Osteoblast (primary cell): ENCODE results near the gene ETV3. TPM values are rescaled to one million over a fixed set of nuclear protein-coding genes. Genes with fewer than 3 reads are reported as not detected.

ENCODE experiments used
- DNase-seq: peaks from one replicate; pipeline ENCODE4 v3.0.0; 2011; ENCODE audit warnings: low spot score, mixed read lengths; ENCODE audit not compliant: insufficient read length; ENCODE audit errors: missing footprints
- H2AFZ ChIP-seq: 2 replicates; pipeline ENCODE4 v1.6.0; 2011; ENCODE audit warnings: mild to moderate bottlenecking, low read length
- H3K27ac ChIP-seq: 2 replicates; pipeline ENCODE4 v1.5.1; 2011; ENCODE audit warnings: mild to moderate bottlenecking, low read depth, low read length, moderate library complexity
- H3K27me3 ChIP-seq: 2 replicates; pipeline ENCODE4 v1.6.0; 2012; ENCODE audit warnings: mild to moderate bottlenecking, control low read depth, inconsistent platforms, low read length, moderate library complexity; ENCODE audit not compliant: insufficient read depth
- H3K36me3 ChIP-seq: 2 replicates; pipeline ENCODE4 v1.5.1; 2011; ENCODE audit warnings: mild to moderate bottlenecking, low read length, control low read depth, moderate library complexity; ENCODE audit not compliant: insufficient read depth
- H3K4me1 ChIP-seq: 2 replicates; pipeline ENCODE4 v1.5.1; 2011; ENCODE audit warnings: mild to moderate bottlenecking, low read length, control low read depth, moderate library complexity; ENCODE audit not compliant: insufficient read depth
- H3K4me2 ChIP-seq: 2 replicates; pipeline ENCODE4 v1.6.0; 2011; ENCODE audit warnings: mild to moderate bottlenecking, low read length; ENCODE audit not compliant: insufficient read depth
- H3K4me3 ChIP-seq: fragments of 200-600 bp; sonication (generic); 3 replicates; pipeline ENCODE4 v1.5.1; 2012; ENCODE audit warnings: mild to moderate bottlenecking, low read length, inconsistent platforms; ENCODE audit not compliant: insufficient read depth
- H3K79me2 ChIP-seq: 2 replicates; pipeline ENCODE4 v1.6.0; 2012; ENCODE audit warnings: mild to moderate bottlenecking, low read length, control low read depth, inconsistent platforms; ENCODE audit not compliant: insufficient read depth
- H3K9me3 ChIP-seq: 2 replicates; pipeline ENCODE4 v1.5.1; 2011; ENCODE audit warnings: low read depth, low read length, control low read depth
- H4K20me1 ChIP-seq: 2 replicates; pipeline ENCODE4 v1.6.0; 2012; ENCODE audit warnings: mild to moderate bottlenecking, low read length, control low read depth; ENCODE audit not compliant: insufficient read depth
- CTCF ChIP-seq: IDR thresholded peaks from 2 replicates; pipeline ENCODE4 v1.5.1; 2011; ENCODE audit warnings: mild to moderate bottlenecking, low read depth, low read length, moderate library complexity; ENCODE audit errors: extremely low read depth
- total RNA-seq: library from RNA; depleted of rRNA; stranded (reverse); fragments of >200 nt; gene quantifications from 2 replicates; pipeline ENCODE4 v1.2.3, GENCODE V29; 2012

Gene ETV3
- total RNA-seq, 1 donor = 14.8 TPM

- Histone ChIP-seq H3K4me1 (no peaks in the 10 kb centered on the region), H2AFZ (no peak overlapping the region), H3K36me3 (no peaks in the 10 kb centered on the region), H3K79me2 (no peaks in the 10 kb centered on the region), H3K9me3 (no peaks in the 10 kb centered on the region), H3K27ac (no peak overlapping the region), H3K4me2 (no peak overlapping the region), H3K4me3 (no peak overlapping the region), H3K27me3 (no peaks in the 10 kb centered on the region), H4K20me1 (no peaks in the 10 kb centered on the region)
- TF ChIP-seq CTCF = no peak
- DNase-seq = no peak
Measured at GRCh38 chr1:157098519-157098918, 39.7 kb downstream of the ETV3 start.

- Histone ChIP-seq H3K79me2 (no peaks in the 10 kb centered on the region), H3K27me3 (no peaks in the 10 kb centered on the region), H2AFZ (no peak overlapping the region), H3K27ac (no peak overlapping the region), H3K36me3 (no peaks in the 10 kb centered on the region), H3K4me2 (no peak overlapping the region), H3K9me3 (no peaks in the 10 kb centered on the region), H4K20me1 (no peaks in the 10 kb centered on the region), H3K4me1 (no peaks in the 10 kb centered on the region), H3K4me3 (no peak overlapping the region)
- DNase-seq = no peak
- TF ChIP-seq CTCF = no peak
Measured at GRCh38 chr1:157097692-157098091, 40.5 kb downstream of the ETV3 start.

- H3K9me3 ChIP-seq = no peaks in the 10 kb centered on the region
- H4K20me1 ChIP-seq = no peaks in the 10 kb centered on the region
- H3K27me3 ChIP-seq = no peaks in the 10 kb centered on the region
- no peak for TF ChIP-seq CTCF
- no peak overlapping the region for H3K27ac ChIP-seq
- no peak for DNase-seq
- no peaks in the 10 kb centered on the region for H3K4me1 ChIP-seq
- H3K79me2 ChIP-seq = no peaks in the 10 kb centered on the region
- no peak overlapping the region for H2AFZ ChIP-seq
- H3K36me3 ChIP-seq = no peaks in the 10 kb centered on the region
- no peak overlapping the region for H3K4me3 ChIP-seq
- no peak overlapping the region for H3K4me2 ChIP-seq
Measured at GRCh38 chr1:157096881-157097280, 41.3 kb downstream of the ETV3 start.

GRCh38 chr1:157095551-157095950 lies 42.6 kb downstream of the ETV3 start:
- no peak overlapping the region for H3K4me2 ChIP-seq
- H3K9me3 ChIP-seq = no peaks in the 10 kb centered on the region
- H3K27ac ChIP-seq = no peak overlapping the region
- H2AFZ ChIP-seq = no peak overlapping the region
- no peaks in the 10 kb centered on the region for H3K79me2 ChIP-seq
- no peaks in the 10 kb centered on the region for H3K27me3 ChIP-seq
- H3K4me3 ChIP-seq = no peak overlapping the region
- no peak for DNase-seq
- TF ChIP-seq CTCF = no peak
- H3K4me1 ChIP-seq = peaks cover 3% of the 10 kb centered on the region
- H3K36me3 ChIP-seq = no peaks in the 10 kb centered on the region
- H4K20me1 ChIP-seq = no peaks in the 10 kb centered on the region
